WTC11 (cell line): ENCODE measurements around the gene TRIML1. TPM values are rescaled to one million over a fixed set of nuclear protein-coding genes. Genes with fewer than 3 reads are reported as not detected.

Source experiments
- ATAC-seq: fragments of 200-7000 bp; cut with Tn5 transposase; 2 replicates; pipeline ENCODE4 v1.10.0; 2021; ENCODE audit warnings: mild to moderate bottlenecking, moderate library complexity
- CTCF ChIA-PET: fragments of 300-600 bp; sonication (Branson Sonifier 250); formaldehyde crosslinking; loops from one replicate; lab custom pipeline; 2021; ENCODE audit warnings: antibody characterized with exemption; lab: Charles Lee
- POLR2A ChIA-PET: fragments of 350-600 bp; sonication (Branson Sonifier 250); formaldehyde crosslinking; loops from one replicate; lab custom pipeline; 2021; ENCODE audit warnings: antibody characterized with exemption; lab: Charles Lee
- DNase-seq: peaks from one replicate; pipeline ENCODE4 v3.0.0; 2021; ENCODE audit warnings: low spot score
- H3K27ac Mint-ChIP-seq: 2 replicates; pipeline ENCODE4 v1.8.0; 2021; ENCODE audit warnings: mixed read lengths
- H3K27me3 Mint-ChIP-seq: 2 replicates; pipeline ENCODE4 v1.8.0; 2021; ENCODE audit warnings: low read depth, mild to moderate bottlenecking, moderate library complexity, mixed read lengths
- H3K36me3 Mint-ChIP-seq: 2 replicates; pipeline ENCODE4 v1.8.0; 2021; ENCODE audit warnings: mixed read lengths
- H3K4me1 Mint-ChIP-seq: 2 replicates; pipeline ENCODE4 v1.8.0; 2022; ENCODE audit warnings: mixed read lengths
- H3K4me3 Mint-ChIP-seq: 2 replicates; pipeline ENCODE4 v1.8.0; 2021; ENCODE audit warnings: mild to moderate bottlenecking, moderate library complexity, mixed read lengths
- H3K9me3 Mint-ChIP-seq: 2 replicates; pipeline ENCODE4 v1.8.0; 2021; ENCODE audit warnings: mixed read lengths
- ELF4 ChIP-seq: sonication (generic); formaldehyde crosslinking; IDR thresholded peaks from 2 replicates; pipeline ENCODE4 v1.8.1; 2022; ENCODE audit warnings: low read depth, mild to moderate bottlenecking, moderate library complexity, missing genetic modification reagents
- GTF2I ChIP-seq: fragments of 250-450 bp; sonication (Bioruptor Pico); conservative IDR thresholded peaks from 2 replicates; pipeline ENCODE4 v1.4.0; 2021; ENCODE audit warnings: mild to moderate bottlenecking
- MYBL2 ChIP-seq: sonication (generic); formaldehyde crosslinking; IDR thresholded peaks from 2 replicates; pipeline ENCODE4 v1.8.1; 2023; ENCODE audit warnings: mild to moderate bottlenecking, moderate library complexity, missing genetic modification reagents
- NFE2L1 ChIP-seq: sonication (generic); formaldehyde crosslinking; IDR thresholded peaks from 2 replicates; pipeline ENCODE4 v1.8.1; 2023; ENCODE audit warnings: missing genetic modification reagents
- NR2C2 ChIP-seq: sonication (generic); formaldehyde crosslinking; IDR thresholded peaks from 2 replicates; pipeline ENCODE4 v1.8.0; 2022; ENCODE audit warnings: mild to moderate bottlenecking, missing genetic modification reagents
- PRRX2 ChIP-seq: fragments of 250-450 bp; sonication (Bioruptor Pico); IDR thresholded peaks from 2 replicates; pipeline ENCODE4 v1.8.0; 2021; ENCODE audit warnings: mild to moderate bottlenecking
- SOX15 ChIP-seq: fragments of 250-450 bp; sonication (Bioruptor Pico); IDR thresholded peaks from 2 replicates; pipeline ENCODE4 v1.9.0; 2021; ENCODE audit warnings: mild to moderate bottlenecking
- SP1 ChIP-seq: sonication (generic); formaldehyde crosslinking; conservative IDR thresholded peaks from 2 replicates; pipeline ENCODE4 v1.8.1; 2022; ENCODE audit warnings: missing genetic modification reagents
- ZMAT4 ChIP-seq: fragments of 250-450 bp; sonication (Bioruptor Pico); IDR thresholded peaks from 2 replicates; pipeline ENCODE4 v1.9.0; 2021; ENCODE audit warnings: mild to moderate bottlenecking
- ZNF121 ChIP-seq: sonication (generic); formaldehyde crosslinking; IDR thresholded peaks from 2 replicates; pipeline ENCODE4 v1.8.0; 2023; ENCODE audit warnings: missing genetic modification reagents
- ZNF219 ChIP-seq: sonication (generic); formaldehyde crosslinking; IDR thresholded peaks from 2 replicates; pipeline ENCODE4 v1.8.0; 2023; ENCODE audit warnings: missing genetic modification reagents, mild to moderate bottlenecking, borderline replicate concordance
- ZNF532 ChIP-seq: fragments of 250-450 bp; sonication (Bioruptor Pico); IDR thresholded peaks from 2 replicates; pipeline ENCODE4 v1.9.0; 2021; ENCODE audit warnings: mild to moderate bottlenecking, borderline replicate concordance
- total RNA-seq: library from RNA; stranded (reverse); gene quantifications from 3 replicates; pipeline ENCODE4 v1.2.3, GENCODE V29; 2021
- TF ChIP-seq, protein P1 (sequence below): sonication (generic); formaldehyde crosslinking; IDR thresholded peaks from 2 replicates; pipeline ENCODE4 v1.8.0; 2023; ENCODE audit warnings: missing genetic modification reagents
- TF ChIP-seq, protein P2 (sequence below): fragments of 250-450 bp; sonication (Bioruptor Pico); IDR thresholded peaks from 2 replicates; pipeline ENCODE4 v1.9.0; 2021; ENCODE audit warnings: mild to moderate bottlenecking
- TF ChIP-seq, protein P3 (sequence below): sonication (generic); formaldehyde crosslinking; IDR thresholded peaks from 2 replicates; pipeline ENCODE4 v1.8.0; 2022; ENCODE audit warnings: mild to moderate bottlenecking, missing genetic modification reagents
- TF ChIP-seq, protein P4 (sequence below): sonication (generic); formaldehyde crosslinking; IDR thresholded peaks from 2 replicates; pipeline ENCODE4 v1.8.0; 2022; ENCODE audit warnings: mild to moderate bottlenecking, missing genetic modification reagents

Gene TRIML1
- total RNA-seq, 1 experiment from 2014 or later = not detected

GRCh38 chr4:188130355-188130754 lies 8.9 kb upstream of the TRIML1 start (continued):
- TF ChIP-seq SOX15 (CRISPR knock-in tag) = no peak
- TF ChIP-seq, protein P1, sequence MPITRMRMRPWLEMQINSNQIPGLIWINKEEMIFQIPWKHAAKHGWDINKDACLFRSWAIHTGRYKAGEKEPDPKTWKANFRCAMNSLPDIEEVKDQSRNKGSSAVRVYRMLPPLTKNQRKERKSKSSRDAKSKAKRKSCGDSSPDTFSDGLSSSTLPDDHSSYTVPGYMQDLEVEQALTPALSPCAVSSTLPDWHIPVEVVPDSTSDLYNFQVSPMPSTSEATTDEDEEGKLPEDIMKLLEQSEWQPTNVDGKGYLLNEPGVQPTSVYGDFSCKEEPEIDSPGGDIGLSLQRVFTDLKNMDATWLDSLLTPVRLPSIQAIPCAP (CRISPR knock-in tag) = no peak
- TF ChIP-seq, protein P2, sequence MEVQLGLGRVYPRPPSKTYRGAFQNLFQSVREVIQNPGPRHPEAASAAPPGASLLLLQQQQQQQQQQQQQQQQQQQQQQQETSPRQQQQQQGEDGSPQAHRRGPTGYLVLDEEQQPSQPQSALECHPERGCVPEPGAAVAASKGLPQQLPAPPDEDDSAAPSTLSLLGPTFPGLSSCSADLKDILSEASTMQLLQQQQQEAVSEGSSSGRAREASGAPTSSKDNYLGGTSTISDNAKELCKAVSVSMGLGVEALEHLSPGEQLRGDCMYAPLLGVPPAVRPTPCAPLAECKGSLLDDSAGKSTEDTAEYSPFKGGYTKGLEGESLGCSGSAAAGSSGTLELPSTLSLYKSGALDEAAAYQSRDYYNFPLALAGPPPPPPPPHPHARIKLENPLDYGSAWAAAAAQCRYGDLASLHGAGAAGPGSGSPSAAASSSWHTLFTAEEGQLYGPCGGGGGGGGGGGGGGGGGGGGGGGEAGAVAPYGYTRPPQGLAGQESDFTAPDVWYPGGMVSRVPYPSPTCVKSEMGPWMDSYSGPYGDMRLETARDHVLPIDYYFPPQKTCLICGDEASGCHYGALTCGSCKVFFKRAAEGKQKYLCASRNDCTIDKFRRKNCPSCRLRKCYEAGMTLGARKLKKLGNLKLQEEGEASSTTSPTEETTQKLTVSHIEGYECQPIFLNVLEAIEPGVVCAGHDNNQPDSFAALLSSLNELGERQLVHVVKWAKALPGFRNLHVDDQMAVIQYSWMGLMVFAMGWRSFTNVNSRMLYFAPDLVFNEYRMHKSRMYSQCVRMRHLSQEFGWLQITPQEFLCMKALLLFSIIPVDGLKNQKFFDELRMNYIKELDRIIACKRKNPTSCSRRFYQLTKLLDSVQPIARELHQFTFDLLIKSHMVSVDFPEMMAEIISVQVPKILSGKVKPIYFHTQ (CRISPR knock-in tag) = no peak
- TF ChIP-seq GTF2I (CRISPR knock-in tag) = no peak
- no peak for TF ChIP-seq NFE2L1
- TF ChIP-seq, protein P3, sequence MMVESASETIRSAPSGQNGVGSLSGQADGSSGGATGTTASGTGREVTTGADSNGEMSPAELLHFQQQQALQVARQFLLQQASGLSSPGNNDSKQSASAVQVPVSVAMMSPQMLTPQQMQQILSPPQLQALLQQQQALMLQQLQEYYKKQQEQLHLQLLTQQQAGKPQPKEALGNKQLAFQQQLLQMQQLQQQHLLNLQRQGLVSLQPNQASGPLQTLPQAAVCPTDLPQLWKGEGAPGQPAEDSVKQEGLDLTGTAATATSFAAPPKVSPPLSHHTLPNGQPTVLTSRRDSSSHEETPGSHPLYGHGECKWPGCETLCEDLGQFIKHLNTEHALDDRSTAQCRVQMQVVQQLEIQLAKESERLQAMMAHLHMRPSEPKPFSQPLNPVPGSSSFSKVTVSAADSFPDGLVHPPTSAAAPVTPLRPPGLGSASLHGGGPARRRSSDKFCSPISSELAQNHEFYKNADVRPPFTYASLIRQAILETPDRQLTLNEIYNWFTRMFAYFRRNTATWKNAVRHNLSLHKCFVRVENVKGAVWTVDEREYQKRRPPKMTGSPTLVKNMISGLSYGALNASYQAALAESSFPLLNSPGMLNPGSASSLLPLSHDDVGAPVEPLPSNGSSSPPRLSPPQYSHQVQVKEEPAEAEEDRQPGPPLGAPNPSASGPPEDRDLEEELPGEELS (CRISPR knock-in tag) = no peak
- no peak for TF ChIP-seq MYBL2 (CRISPR knock-in tag)
- no peak for TF ChIP-seq ELF4
- TF ChIP-seq ZNF219 (CRISPR knock-in tag) = no peak
- no peak for TF ChIP-seq ZNF121 (CRISPR knock-in tag)

- ChIA-PET POLR2A (no interaction called here), CTCF (interaction anchor here (2.2 kb wide), 1 partner anchor 24 kb away, joined by 6 read pairs; no protein-coding TSS in a partner anchor)
- Mint-ChIP-seq H3K36me3 (no peaks in the 10 kb centered on the region), H3K4me1 (peaks cover 16% of the 10 kb centered on the region), H3K4me3 (no peak overlapping the region), H3K27ac (no peak overlapping the region), H3K27me3 (no peaks in the 10 kb centered on the region), H3K9me3 (peaks cover 7% of the 10 kb centered on the region)
- DNase-seq = no peak
- no peak for ATAC-seq
- TF ChIP-seq PRRX2 (CRISPR knock-in tag) = no peak
- no peak for TF ChIP-seq ZMAT4 (CRISPR knock-in tag)
- no peak for TF ChIP-seq SP1 (CRISPR knock-in tag)
- no peak for TF ChIP-seq NR2C2
- peak; percentile 90 for TF ChIP-seq ZNF121 (CRISPR knock-in tag)
- TF ChIP-seq, protein P4, sequence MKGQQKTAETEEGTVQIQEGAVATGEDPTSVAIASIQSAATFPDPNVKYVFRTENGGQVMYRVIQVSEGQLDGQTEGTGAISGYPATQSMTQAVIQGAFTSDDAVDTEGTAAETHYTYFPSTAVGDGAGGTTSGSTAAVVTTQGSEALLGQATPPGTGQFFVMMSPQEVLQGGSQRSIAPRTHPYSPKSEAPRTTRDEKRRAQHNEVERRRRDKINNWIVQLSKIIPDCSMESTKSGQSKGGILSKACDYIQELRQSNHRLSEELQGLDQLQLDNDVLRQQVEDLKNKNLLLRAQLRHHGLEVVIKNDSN (CRISPR knock-in tag) = no peak
- no peak for TF ChIP-seq MYBL2 (CRISPR knock-in tag)
- TF ChIP-seq ZNF532 = no peak
Observed at GRCh38 chr4:188132232-188132631, 7.0 kb upstream of the TRIML1 start.
